HG03135 (cell line): ENCODE results near the gene HTR6.
"Not testable (repeated sequence)": the region's sequence is repeated elsewhere in the genome, so short reads cannot be mapped to it uniquely, and the experiment has no call there.

Source experiments
- ATAC-seq: cut with Tn5 transposase; IDR thresholded peaks from one replicate; pipeline ENCODE4 v1.9.1; 2021; ENCODE audit warnings: mild to moderate bottlenecking, moderate library complexity; ENCODE audit not compliant: unreplicated experiment

Gene HTR6

GRCh38 chr1:19664453-19665185 is at the start of gene HTR6:
HTR6 (plus strand) TSS chr1:19664875; CDS start chr1:19665754, 879 bp downstream.
- no peak for ATAC-seq

- ATAC-seq, result no peak
Measured at GRCh38 chr1:19615438-19615837, 49.2 kb upstream of the HTR6 start.

GRCh38 chr1:19616489-19616888 is 48.2 kb upstream of the HTR6 start:
- no peak for ATAC-seq

- no peak for ATAC-seq
Measured at GRCh38 chr1:19617376-19617775, 47.3 kb upstream of the HTR6 start.

- no peak for ATAC-seq
Measured at GRCh38 chr1:19618428-19618827, 46.2 kb upstream of the HTR6 start.

- ATAC-seq, result no peak
Measured at GRCh38 chr1:19619697-19620384, 44.8 kb upstream of the HTR6 start.

- ATAC-seq, result no peak
Measured at GRCh38 chr1:19620786-19621185, 43.9 kb upstream of the HTR6 start.

- ATAC-seq, result no peak
Measured at GRCh38 chr1:19621274-19621950, 43.3 kb upstream of the HTR6 start.

GRCh38 chr1:19622204-19622603 is 42.5 kb upstream of the HTR6 start:
- no peak for ATAC-seq

GRCh38 chr1:19623523-19623922 is 41.2 kb upstream of the HTR6 start:
- no peak for ATAC-seq

- ATAC-seq, result no peak
Measured at GRCh38 chr1:19625291-19625937, 39.3 kb upstream of the HTR6 start.

GRCh38 chr1:19628879-19629278 is 35.8 kb upstream of the HTR6 start:
- ATAC-seq, result no peak

- ATAC-seq, result no peak
Measured at GRCh38 chr1:19629357-19629756, 35.3 kb upstream of the HTR6 start.

- ATAC-seq, result not testable (repeated sequence)
Measured at GRCh38 chr1:19630192-19630591, 34.5 kb upstream of the HTR6 start.

GRCh38 chr1:19630720-19631395 is 33.8 kb upstream of the HTR6 start:
- ATAC-seq, result no peak

- ATAC-seq, result no peak
Measured at GRCh38 chr1:19632211-19632610, 32.5 kb upstream of the HTR6 start.

GRCh38 chr1:19633106-19633505 is 31.6 kb upstream of the HTR6 start:
- ATAC-seq, result no peak

- ATAC-seq, result not testable (repeated sequence)
Measured at GRCh38 chr1:19635064-19635463, 29.6 kb upstream of the HTR6 start.

GRCh38 chr1:19635646-19636045 is 29.0 kb upstream of the HTR6 start:
- no peak for ATAC-seq

- ATAC-seq, result no peak
Measured at GRCh38 chr1:19636065-19636464, 28.6 kb upstream of the HTR6 start.

GRCh38 chr1:19636749-19637148 is 27.9 kb upstream of the HTR6 start:
- ATAC-seq, result not testable (repeated sequence)
